NCI-H146 (cell line): ENCODE measurements around the gene ERC2.
A peak's percentile ranks its signal among the peaks of the same experiment; 100 is the strongest.

Source experiments
- DNase-seq: peaks from one replicate; lab custom pipeline; 2025; lab: John Stamatoyannopoulos, UW

Gene ERC2

DNA sequence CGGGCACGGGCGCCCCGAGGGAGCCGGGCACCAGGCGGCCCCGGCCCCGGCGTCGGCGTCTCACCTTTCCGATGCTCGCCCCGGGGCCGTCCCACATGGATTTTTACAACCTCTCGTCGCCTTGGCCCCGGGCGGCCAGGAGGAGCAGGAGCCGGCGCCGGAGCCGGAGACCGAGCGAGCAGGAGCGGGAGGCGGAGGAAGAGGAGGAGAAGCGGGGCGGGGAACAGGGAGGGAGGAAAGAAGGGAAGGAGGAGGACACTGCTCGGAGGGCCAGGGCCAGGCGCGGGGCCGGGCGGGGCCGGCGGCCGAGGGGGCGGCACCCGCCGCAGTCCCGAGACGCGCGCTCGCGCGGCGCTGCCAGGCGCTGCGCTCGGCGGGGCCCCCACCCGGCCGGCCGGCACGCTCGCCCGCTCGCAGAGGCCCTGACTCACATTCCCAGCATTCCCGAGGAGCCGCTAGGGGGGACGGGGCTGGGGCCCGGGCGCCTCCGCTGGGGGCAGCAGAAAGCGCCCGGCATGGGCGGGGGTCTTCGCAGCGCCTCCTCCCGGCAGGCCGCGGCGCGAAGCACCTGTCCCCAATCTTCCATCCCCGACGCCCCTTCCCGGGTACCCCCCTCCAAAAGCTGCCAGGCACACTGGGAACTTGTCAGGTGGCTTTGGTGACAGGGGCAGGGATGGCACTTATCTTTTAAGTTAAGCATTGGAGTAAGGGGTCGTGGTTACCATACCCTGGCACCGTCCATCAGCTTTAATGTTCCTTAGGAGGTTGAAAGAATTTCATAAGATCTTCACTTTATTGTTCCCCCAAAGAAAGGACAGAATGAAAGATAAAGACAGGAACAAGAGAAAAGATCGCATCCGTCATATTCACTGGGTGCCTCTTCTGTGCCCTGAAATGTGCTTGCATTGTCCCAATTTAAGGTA is at the start of gene ERC2:
Gene ERC2 (minus strand): TSS at position 284 of the 923 bp plus-strand sequence.
- DNase-seq = peak; percentile 77

- no peak for DNase-seq
These were observed 34.5 kb upstream of the ERC2 start for GRCh38 chr3:56502738-56503137.

- peak; percentile 96 for DNase-seq
These were observed 28.1 kb upstream of the ERC2 start for GRCh38 chr3:56496376-56496775.

DNA sequence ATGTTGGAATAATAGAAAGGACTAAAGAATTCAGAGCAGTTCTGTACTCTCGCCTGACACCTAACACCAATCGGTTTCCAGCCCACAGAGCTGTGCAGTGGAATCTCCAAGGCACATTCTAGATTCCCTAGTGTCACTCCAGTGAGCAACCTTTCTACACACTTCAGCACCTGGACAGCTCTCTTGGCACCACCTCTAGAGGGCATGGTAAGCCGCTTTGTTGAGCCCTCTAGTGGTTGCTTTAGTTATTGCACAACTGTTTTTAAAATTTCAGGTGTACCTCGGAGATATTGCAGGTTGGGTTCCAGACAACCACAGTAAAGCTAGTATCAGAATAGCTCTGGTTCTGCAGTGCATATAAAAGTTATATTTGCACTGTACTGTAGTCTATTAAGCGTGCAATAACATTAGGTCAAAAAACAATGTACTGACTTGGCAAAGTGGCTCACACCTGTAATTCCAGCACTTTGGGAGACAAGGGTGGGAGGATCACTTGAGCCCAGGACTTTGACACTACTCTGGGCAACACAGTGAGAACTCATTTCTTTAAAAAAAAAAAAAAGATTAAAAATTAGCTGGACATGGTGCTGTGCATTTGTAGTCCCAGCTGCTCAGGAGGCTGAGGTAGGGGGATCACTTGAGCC is 26.5 kb upstream of the ERC2 start:
- DNase-seq = peak; percentile 73

- DNase-seq = no peak
These were observed 23.3 kb upstream of the ERC2 start for GRCh38 chr3:56491566-56491965.

GRCh38 chr3:56488812-56489600 is 20.7 kb upstream of the ERC2 start:
- no peak for DNase-seq

GRCh38 chr3:56484525-56485032 is 16.3 kb upstream of the ERC2 start:
- DNase-seq = no peak

DNA sequence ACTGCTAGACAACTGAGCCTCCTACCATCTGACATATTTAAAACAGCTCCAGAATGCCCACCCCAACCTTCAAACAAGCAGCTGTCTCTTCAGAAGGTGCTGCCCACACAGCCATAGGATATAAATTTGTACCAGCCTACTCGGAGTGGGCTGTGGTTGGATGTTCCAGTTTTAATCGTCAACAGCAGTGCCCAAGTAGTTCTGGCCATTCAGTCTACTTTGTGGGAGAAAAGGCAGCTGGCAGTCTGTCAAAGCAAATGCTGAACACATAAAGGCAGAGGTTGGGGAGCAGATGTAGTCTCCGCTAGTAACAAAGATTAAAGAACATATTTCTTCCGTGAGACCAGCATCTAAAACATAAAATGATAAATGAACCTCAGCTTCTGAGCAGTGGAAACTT is 15.9 kb upstream of the ERC2 start:
- DNase-seq = no peak

GRCh38 chr3:56477646-56478045 is 9.4 kb upstream of the ERC2 start:
- no peak for DNase-seq

- DNase-seq = no peak
These were observed 8.5 kb upstream of the ERC2 start for GRCh38 chr3:56476771-56477170.

DNA sequence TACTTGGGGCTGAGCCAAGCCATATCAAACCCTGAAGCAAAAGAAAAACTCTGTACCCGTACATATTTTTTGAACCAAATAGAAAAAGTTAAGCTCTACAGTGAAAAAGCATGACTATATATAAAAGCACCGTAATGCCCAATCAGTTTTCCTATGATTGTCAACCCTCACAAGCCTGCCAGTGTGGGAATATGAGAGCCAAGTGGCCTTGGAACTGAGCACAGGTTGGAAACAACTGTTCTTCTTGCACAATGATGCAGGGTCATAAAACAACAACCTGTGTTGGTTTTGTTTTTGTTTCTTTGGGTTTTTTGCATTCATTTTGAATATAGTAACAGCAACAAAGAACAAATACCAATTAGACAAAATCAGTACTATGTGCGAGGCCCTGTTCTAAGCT is 3.5 kb upstream of the ERC2 start:
- no peak for DNase-seq

- DNase-seq = no peak
These were observed 874 bp upstream of the ERC2 start for GRCh38 chr3:56469141-56469540.

GRCh38 chr3:56467801-56468183 is 475 bp downstream of the ERC2 start:
- peak; percentile 40 for DNase-seq

- peak; percentile 91 for DNase-seq
These were observed 1.2 kb downstream of the ERC2 start for GRCh38 chr3:56467108-56467507.

DNA sequence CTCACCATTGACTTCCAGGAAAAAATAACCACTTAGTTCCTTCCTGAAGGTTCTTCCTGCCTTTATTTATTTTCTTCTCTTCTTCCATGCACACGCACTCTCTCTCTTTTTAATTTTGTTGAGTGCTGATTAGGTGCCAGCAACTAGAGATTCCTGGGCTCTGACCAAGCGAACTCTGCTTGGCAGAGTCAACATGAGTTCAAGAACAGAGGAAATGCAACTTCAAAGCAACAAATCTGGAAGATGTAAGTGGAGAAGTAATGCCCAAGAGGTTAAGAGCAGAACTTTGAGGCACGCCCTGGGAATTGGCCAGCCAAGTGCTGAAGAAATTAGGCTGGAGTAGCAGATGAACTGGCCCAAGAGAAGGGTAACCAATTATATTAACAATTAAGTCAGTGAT is 8.5 kb downstream of the ERC2 start:
- no peak for DNase-seq

DNA sequence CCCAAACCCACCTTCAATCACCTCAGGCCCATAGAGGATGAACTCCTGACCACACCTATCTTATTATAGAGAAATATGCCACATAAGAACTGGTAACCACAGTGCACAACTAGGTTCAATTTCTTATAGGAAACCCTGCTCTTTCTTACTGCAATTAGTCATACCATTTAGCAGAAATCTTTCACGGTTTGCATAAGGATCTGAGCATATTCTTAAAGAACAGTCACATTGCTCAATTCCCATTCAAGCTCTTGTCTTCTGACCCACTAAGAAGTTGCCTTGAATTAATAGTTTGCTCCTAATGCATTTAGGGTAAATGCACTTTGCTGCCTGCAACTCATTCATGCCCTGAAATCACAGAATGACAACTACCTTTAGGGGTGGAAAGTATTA is 9.2 kb downstream of the ERC2 start:
- DNase-seq = no peak

DNA sequence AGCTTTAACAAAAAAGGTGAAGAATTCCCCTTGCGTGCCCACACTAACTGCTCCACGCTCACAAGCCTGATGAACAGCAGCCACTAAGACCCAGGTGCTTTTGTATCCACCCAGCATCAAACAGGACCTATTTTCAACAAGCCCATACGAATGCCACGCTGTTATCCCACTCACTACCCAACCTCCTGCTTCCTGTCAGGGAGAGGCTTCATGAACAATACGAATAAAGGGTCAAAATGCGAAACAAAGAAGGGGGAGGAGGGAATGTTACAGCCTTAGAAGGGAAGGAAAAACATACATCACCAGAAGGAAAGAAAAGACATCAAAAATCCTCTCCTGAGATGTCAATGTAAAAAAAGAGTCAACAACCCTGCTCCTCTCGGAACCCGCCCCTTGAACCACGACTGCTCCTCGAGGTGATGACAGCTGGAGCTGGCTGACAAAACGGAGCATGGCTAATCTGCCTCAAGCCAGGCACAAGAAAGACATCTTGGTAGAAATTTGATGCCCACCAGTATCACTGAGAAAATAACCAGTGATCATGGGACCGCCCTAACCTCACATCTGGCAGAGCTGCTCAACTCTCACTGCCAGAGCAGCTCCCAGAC is 9.7 kb downstream of the ERC2 start:
- DNase-seq = no peak

DNA sequence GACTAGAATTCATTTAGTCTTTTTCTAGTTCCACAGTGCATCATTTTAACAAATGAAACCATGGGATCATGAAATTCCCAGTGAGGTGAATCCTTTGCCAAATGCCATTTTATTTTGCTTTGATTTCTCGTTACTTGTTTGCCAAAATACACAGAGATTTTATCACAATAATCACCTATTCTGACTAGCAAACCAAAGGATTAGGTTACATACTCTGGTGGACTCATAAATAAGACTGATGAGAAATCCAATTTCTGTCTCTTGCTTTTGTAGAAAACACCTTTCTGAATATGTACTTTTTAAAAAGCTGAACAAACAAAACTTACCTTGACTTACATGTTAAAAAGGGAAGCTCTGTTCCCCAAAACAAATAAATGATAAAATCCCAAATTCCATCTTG is 12.2 kb downstream of the ERC2 start:
- DNase-seq = peak; percentile 17

DNA sequence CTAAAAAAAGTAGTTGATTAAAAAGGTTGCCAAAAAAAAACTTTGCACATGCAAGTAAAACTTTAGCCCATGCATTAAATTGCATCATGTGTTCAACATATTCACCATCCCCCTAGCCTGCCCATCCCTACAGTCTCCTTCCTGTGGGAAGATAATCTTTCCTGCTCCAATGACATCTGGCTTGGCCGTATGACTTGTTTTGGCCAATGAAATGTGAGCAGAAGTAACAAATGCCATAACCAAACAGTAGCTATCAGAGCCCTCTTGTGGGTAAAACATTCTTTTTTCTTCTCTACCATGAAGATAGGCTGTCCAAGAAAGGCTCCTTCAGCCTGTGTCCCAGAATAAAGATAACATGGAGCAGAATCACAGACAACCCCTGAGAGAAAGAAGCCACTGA is 15.3 kb downstream of the ERC2 start:
- DNase-seq = no peak

- no peak for DNase-seq
These were observed 16.2 kb downstream of the ERC2 start for GRCh38 chr3:56452085-56452484.

DNA sequence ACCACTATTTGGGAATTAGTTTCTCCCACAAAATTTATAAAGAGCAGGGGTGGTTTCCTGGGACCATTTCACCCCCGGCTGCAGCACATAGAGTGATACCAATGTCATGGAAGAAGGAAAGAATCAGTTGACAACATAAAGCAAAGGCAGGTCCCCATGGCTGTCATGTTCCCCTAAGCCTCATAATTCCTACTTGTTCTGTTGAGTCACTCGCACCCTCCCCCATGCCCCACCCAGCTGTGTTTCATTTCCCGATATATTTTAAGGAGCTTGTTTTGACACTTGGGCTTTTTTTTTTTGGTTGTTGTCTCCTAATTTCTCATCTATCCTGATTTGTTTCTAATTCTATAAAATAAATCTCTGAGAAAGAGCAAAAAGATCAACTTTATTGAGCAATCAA is 24.9 kb downstream of the ERC2 start:
- DNase-seq = no peak

DNA sequence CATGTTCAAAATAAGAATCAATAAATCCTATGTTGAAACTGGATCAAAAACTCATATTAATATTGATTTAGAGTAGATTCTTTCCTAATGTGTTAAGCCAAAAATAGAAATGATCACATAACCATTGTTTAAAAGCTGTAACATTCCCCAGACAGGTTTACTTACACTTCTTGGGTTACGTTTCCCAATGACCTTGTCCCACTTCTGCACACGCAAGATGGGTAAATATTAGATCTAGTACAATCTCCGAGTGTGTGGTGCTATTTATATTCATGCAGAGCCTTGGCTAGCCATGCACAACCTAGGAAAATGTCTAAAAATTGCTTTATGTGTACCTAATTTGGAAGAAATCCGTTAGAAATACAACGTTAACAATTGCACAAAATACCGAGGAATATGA is 39.6 kb downstream of the ERC2 start:
- no peak for DNase-seq
